Stomach (tissue), 9 donors: ENCODE data around the gene MGAT4A. TPM values are rescaled to one million over a fixed set of nuclear protein-coding genes. Genes with fewer than 3 reads are reported as not detected.

Experiments
- DNase-seq, 2 donors: peaks; one replicate each; pipeline versions ENCODE4 v3.0.0 to v3.0.0-alpha.2; 2013 to 2019
- H3K27ac ChIP-seq, 5 donors: fragments of 200-600 bp in 4 of 5; sonication (generic) in 4 of 5; one replicate each; pipeline ENCODE4 v1.5.1; 2013 to 2019; ENCODE audit warnings: mild to moderate bottlenecking in 1 of 5, moderate library complexity in 1 of 5
- H3K27me3 ChIP-seq, 3 donors: fragments of 200-600 bp; sonication (generic); one replicate each; pipeline ENCODE4 v1.5.1; 2017 to 2019; ENCODE audit warnings: mixed run types in 1 of 3
- H3K36me3 ChIP-seq, 4 donors: fragments of 200-600 bp; sonication (generic); 1 replicate in 3 of 4; 2 replicates in 1 of 4; pipeline ENCODE4 v1.5.1; 2016 to 2019
- H3K4me1 ChIP-seq, 4 donors: fragments of 200-600 bp; sonication (generic); one replicate each; pipeline ENCODE4 v1.5.1; 2016 to 2019
- H3K4me3 ChIP-seq, 4 donors: fragments of 200-600 bp; sonication (generic) in 3 of 4; one replicate each; pipeline ENCODE4 v1.5.1; 2016 to 2019; ENCODE audit warnings: mild to moderate bottlenecking in 1 of 4
- H3K9me3 ChIP-seq, 4 donors: fragments of 200-600 bp; sonication (generic); one replicate each; pipeline ENCODE4 v1.5.1; 2016 to 2019
- CTCF ChIP-seq, 7 experiments: fragments of 450-650 bp in 4 of 7; fragments of 200-600 bp in 3 of 7; sonication (generic) in 3 of 7; IDR thresholded peaks; one replicate each; pipeline ENCODE4 v1.5.1; 2016 to 2019; ENCODE audit warnings: antibody characterized with exemption in 7 of 7, control low read depth in 2 of 7, mild to moderate bottlenecking in 1 of 7
- EP300 ChIP-seq: sonication (generic); formaldehyde crosslinking; IDR thresholded peaks from one replicate; pipeline ENCODE4 v1.6.1; 2017; ENCODE audit warnings: antibody characterized with exemption
- POLR2A ChIP-seq, 4 donors: fragments of 450-650 bp; IDR thresholded peaks; one replicate each; pipeline ENCODE4 v1.6.1; 2016; ENCODE audit warnings: antibody characterized with exemption in 4 of 4, control low read depth in 2 of 4, mild to moderate bottlenecking in 1 of 4, moderate library complexity in 1 of 4
- POLR2AphosphoS5 ChIP-seq, 3 donors: sonication (generic); formaldehyde crosslinking; IDR thresholded peaks; one replicate each; pipeline ENCODE4 v1.6.1; 2016; ENCODE audit warnings: antibody characterized with exemption in 3 of 3
- WGBS, 5 donors: extraction: QIAGEN DNeasy Blood & Tissue Kit in 3 of 5; methylation state at CpG; one replicate each; pipeline versions ENCODE4 v1.1.5 to v1.1.7; 2013 to 2018; 5-methylcytosine and 5-hydroxymethylcytosine counted together
- intact Hi-C: fragments of 100-400 bp; cut with DNase I; formaldehyde crosslinking; loops from one replicate; pipeline ENCODE4 v1.15.1; 2023; ENCODE audit warnings: low total_unique reads
- polyA plus RNA-seq, 3 donors: library from polyadenylated mRNA; stranded (reverse); fragments of 200-250 nt; gene quantifications; one replicate each; pipeline ENCODE4 v1.2.3, GENCODE V29; 2013
- total RNA-seq, 5 donors: library from RNA; depleted of rRNA; stranded (reverse); fragments of >200 nt; gene quantifications; one replicate each; pipeline versions ENCODE4 v1.1.0 to v1.2.3, GENCODE V29; 2014 to 2016
- donor health status: healthy with polysubstance abuse.
- donor health status: Bipolar disorder and iron deficiency.
- donor health status: healthy.

MGAT4A gene
- total and polyA plus RNA-seq, 8 donors, result 4.8 to 81.1 (median 11.8) TPM

- Histone ChIP-seq H3K4me1 (no peaks in the 10 kb centered on the region), H3K36me3 (peaks cover 8 to 83% (median 74%) of the 10 kb centered on the region in 4 donors), H3K27me3 (no peaks in the 10 kb centered on the region), H3K27ac (no peak overlapping the region), H3K9me3 (no peaks in the 10 kb centered on the region), H3K4me3 (no peak overlapping the region)
- 90 to 96% (median 94%) methylated on average over 6 of the region's 6 CpGs for WGBS, 5 donors
- DNase-seq, result no peak
- TF ChIP-seq CTCF (IDR thresholded peaks at IDR 0.05) (no peak), EP300 (no peak), POLR2A (IDR thresholded peaks at IDR 0.05) (no peak), POLR2AphosphoS5 (IDR thresholded peaks at IDR 0.05) (no peak)
- intact Hi-C loops, result no loop called here
Measured at GRCh38 chr2:98586551-98587140, 144.3 kb downstream of the MGAT4A start.

DNA sequence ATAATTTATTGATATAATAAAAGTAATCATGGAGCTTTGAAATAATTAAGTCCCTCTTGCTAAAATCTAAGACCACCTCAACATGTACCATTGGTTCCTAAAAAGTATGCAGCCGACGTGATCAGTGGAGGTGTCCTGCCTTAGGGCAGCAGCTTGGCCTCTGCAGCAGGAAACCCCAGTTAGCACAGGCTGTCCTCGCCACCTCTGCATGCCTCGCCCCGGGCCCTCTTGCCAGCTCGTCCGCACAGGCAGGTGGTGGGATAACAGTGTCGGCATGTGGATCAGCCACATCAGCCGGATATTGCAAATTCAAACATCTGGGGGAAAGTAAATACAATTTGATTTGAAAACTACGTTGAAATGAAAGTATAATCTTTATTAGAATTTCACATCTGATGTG is 145.5 kb downstream of the MGAT4A start:
- Histone ChIP-seq H3K4me3 (no peak overlapping the region), H3K4me1 (no peaks in the 10 kb centered on the region), H3K9me3 (no peaks in the 10 kb centered on the region), H3K27me3 (no peaks in the 10 kb centered on the region), H3K36me3 (peaks cover 6 to 79% (median 73%) of the 10 kb centered on the region in 4 donors), H3K27ac (no peak overlapping the region)
- WGBS, 5 donors, result 69 to 84% (median 81%) methylated on average over 10 of the region's 10 CpGs
- no peak for DNase-seq
- TF ChIP-seq EP300 (no peak), POLR2A (IDR thresholded peaks at IDR 0.05) (no peak), POLR2AphosphoS5 (IDR thresholded peaks at IDR 0.05) (no peak), CTCF (IDR thresholded peaks at IDR 0.05) (no peak)
- intact Hi-C loops, result no loop called here

DNA sequence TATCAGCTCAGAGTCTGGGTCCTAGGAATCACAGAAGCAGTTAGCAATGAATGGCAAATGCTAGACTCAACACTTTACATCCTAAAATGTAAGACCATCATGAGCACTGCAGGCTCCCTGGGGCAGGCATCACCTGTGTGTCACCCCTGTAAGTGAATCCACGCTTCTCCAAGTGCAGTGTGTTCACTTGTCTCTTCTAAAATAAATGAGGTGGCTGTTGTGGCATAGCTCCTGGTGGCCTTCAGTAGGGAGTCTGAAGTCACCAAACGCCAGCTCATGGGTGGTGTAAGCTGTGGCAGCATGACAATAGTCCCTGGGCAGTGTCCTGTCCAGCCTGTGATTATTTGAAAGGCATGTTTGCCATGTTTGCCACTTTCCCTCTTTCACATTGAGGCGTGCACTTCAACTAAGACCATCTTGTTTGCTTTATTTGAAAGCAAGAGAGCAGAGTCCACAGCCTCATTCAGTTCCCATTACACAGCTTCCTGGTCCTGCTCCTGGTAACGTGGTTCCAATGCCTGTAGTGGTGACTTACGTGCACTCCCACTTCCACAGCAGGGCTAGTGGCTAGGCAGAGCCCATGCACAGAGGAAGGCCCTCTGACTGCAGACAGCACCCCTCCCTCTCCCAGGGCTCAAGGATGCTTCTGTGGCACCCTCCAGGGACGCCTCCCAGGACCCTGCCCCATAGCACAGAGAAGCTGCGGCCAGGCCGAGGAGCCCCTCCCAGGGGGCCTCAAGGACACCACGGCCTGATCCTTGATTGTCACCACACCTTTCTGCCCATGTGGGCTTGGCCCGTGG is 146.9 kb downstream of the MGAT4A start:
- H3K36me3 ChIP-seq, result peaks cover 6 to 88% (median 82%) of the 10 kb centered on the region in 4 donors
- 45 to 65% (median 60%) methylated on average over 7 to 10 of the region's 10 CpGs for WGBS, 5 donors

DNA sequence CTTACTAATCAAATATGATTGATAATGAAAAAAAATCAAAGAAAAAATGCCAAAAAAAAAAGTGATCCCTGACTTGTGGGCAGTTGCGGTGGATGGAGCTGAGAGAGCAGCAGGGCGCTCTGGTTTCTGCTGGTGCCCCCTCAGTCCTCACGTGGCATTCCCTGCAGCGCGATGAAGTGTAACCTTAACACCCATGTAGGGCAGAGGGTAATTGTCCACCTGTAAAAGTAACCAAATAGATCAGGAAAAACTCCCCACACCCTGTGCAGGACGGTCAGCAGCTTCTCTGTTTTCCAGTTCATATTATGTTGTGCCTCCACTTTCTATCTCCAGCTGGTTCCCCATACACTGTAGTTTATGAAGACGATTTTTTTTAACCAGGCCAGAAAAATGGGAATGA is 147.7 kb downstream of the MGAT4A start:
- intact Hi-C loops, result no loop called here
- 83 to 94% (median 88%) methylated on average over 7 of the region's 7 CpGs for WGBS, 5 donors
- no peaks in the 10 kb centered on the region for H3K4me1 ChIP-seq
- H3K27me3 ChIP-seq, result no peaks in the 10 kb centered on the region
- peaks cover 7 to 94% (median 86%) of the 10 kb centered on the region in 4 donors for H3K36me3 ChIP-seq
- TF ChIP-seq POLR2AphosphoS5 (IDR thresholded peaks at IDR 0.05), result no peak
- no peak for TF ChIP-seq EP300
- TF ChIP-seq POLR2A (IDR thresholded peaks at IDR 0.05), result no peak
- no peak for TF ChIP-seq CTCF (IDR thresholded peaks at IDR 0.05)
- no peak for DNase-seq
- H3K4me3 ChIP-seq, result no peak overlapping the region
- H3K27ac ChIP-seq, result no peak overlapping the region
- H3K9me3 ChIP-seq, result no peaks in the 10 kb centered on the region

More for the DNA sequence above, 146.9 kb downstream of the MGAT4A start:
- DNase-seq, result peak in 1 of 2 donors; percentile 81
- TF ChIP-seq POLR2A (IDR thresholded peaks at IDR 0.05) (no peak), POLR2AphosphoS5 (IDR thresholded peaks at IDR 0.05) (peak in 1 of 3 donors; percentile 25)
- no peaks in the 10 kb centered on the region for H3K9me3 ChIP-seq
- H3K27me3 ChIP-seq, result no peaks in the 10 kb centered on the region
- no peaks in the 10 kb centered on the region for H3K4me1 ChIP-seq
- H3K4me3 ChIP-seq, result no peak overlapping the region
- H3K27ac ChIP-seq, result no peak overlapping the region
- intact Hi-C loops, result no loop called here
